Activated T-helper 2 cell treated with anti-CD3 and anti-CD28 coated beads, Interferon-gamma antibody, Interleukin-2, Interleukin-4, amounts not matched to agents 10 μg/mL and 5 μg/mL and 100 μg/mL, durations not matched to agents 14 hours and 24 hours and 36 hours (primary cell): ENCODE data around the gene SLC15A1. TPM values are rescaled to one million over a fixed set of nuclear protein-coding genes. Genes with fewer than 3 reads are reported as not detected.
"Not testable (repeated sequence)": the region's sequence is repeated elsewhere in the genome, so short reads cannot be mapped to it uniquely, and the experiment has no call there.

Experiments used
- DNase-seq: peaks from one replicate; pipeline ENCODE4 v3.0.0; 2021; ENCODE audit warnings: low spot score
- H3K27ac Mint-ChIP-seq: one replicate; pipeline ENCODE4 v1.8.0; 2021; ENCODE audit warnings: mixed read lengths
- H3K27me3 Mint-ChIP-seq: one replicate; pipeline ENCODE4 v1.8.0; 2021; ENCODE audit warnings: low read depth, mixed read lengths
- H3K36me3 Mint-ChIP-seq: one replicate; pipeline ENCODE4 v1.8.0; 2021; ENCODE audit warnings: low read depth, mixed read lengths
- H3K4me1 Mint-ChIP-seq: one replicate; pipeline ENCODE4 v1.8.0; 2021; ENCODE audit warnings: low read depth, mixed read lengths
- H3K4me3 Mint-ChIP-seq: one replicate; pipeline ENCODE4 v1.8.0; 2021; ENCODE audit warnings: low read depth, mild to moderate bottlenecking, moderate library complexity, mixed read lengths
- H3K9me3 Mint-ChIP-seq: one replicate; pipeline ENCODE4 v1.8.0; 2021; ENCODE audit warnings: mixed read lengths
- intact Hi-C: fragments of 100-400 bp; cut with micrococcal nuclease; formaldehyde crosslinking; loops from one replicate; pipeline ENCODE4 v1.15.1; 2023
- total RNA-seq: library from RNA; stranded (reverse); gene quantifications from 2 replicates; pipeline ENCODE4 v1.2.3, GENCODE V29; 2022

SLC15A1 gene
- total RNA-seq, 1 donor from 2014 or later, result not detected

- no peaks in the 10 kb centered on the region for H3K36me3 Mint-ChIP-seq
- H3K4me1 Mint-ChIP-seq, result peaks cover 2% of the 10 kb centered on the region
- intact Hi-C loops, result loop anchor here (2.0 kb wide), 1 partner anchor 175 kb away; no protein-coding TSS in a partner anchor
- no peak overlapping the region for H3K27ac Mint-ChIP-seq
- no peak for DNase-seq
- H3K4me3 Mint-ChIP-seq, result no peak overlapping the region
- peaks cover 8% of the 10 kb centered on the region for H3K27me3 Mint-ChIP-seq
- no peaks in the 10 kb centered on the region for H3K9me3 Mint-ChIP-seq
Observed at GRCh38 chr13:98652276-98652675, 100.2 kb downstream of the SLC15A1 start.

DNA sequence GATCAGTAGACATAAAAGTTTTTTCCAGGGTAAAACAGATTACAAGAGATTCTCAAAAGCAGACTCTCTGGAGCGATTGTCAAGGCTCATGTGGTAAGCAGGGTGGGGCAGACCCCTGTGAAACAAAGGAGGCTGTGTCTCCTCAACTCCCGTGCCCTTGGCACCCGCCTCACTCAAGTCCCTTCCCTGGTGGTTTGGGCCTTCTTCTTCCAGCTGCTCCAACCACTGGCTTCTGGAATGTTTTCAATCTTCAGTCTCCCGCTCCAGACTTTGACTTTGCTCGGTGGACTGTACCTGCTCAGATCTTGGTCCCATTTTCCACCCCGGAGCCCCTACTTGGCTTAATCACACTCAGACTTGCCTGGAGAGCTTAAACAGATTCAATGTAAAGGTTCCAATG, 100.7 kb downstream of the SLC15A1 start:
- no peaks in the 10 kb centered on the region for H3K9me3 Mint-ChIP-seq

GRCh38 chr13:98650396-98651107, 101.9 kb downstream of the SLC15A1 start:
- peaks cover 15% of the 10 kb centered on the region for H3K27me3 Mint-ChIP-seq
- H3K4me1 Mint-ChIP-seq, result peaks cover 2% of the 10 kb centered on the region
- no peak overlapping the region for H3K27ac Mint-ChIP-seq
- H3K36me3 Mint-ChIP-seq, result no peaks in the 10 kb centered on the region
- no peak for DNase-seq
- no peaks in the 10 kb centered on the region for H3K9me3 Mint-ChIP-seq
- no peak overlapping the region for H3K4me3 Mint-ChIP-seq
- intact Hi-C loops, result no loop called here

More for the DNA sequence above, 100.7 kb downstream of the SLC15A1 start:
- Mint-ChIP-seq H3K36me3 (no peaks in the 10 kb centered on the region), H3K27me3 (peaks cover 9% of the 10 kb centered on the region), H3K27ac (no peak overlapping the region), H3K4me3 (no peak overlapping the region), H3K4me1 (peaks cover 2% of the 10 kb centered on the region)
- no peak for DNase-seq
- intact Hi-C loops, result loop anchor here (2.0 kb wide), 1 partner anchor 175 kb away; no protein-coding TSS in a partner anchor

- DNase-seq, result no peak
- H3K27ac Mint-ChIP-seq, result no peak overlapping the region
- no peaks in the 10 kb centered on the region for H3K9me3 Mint-ChIP-seq
- no peak overlapping the region for H3K4me3 Mint-ChIP-seq
- peaks cover 2% of the 10 kb centered on the region for H3K4me1 Mint-ChIP-seq
- H3K36me3 Mint-ChIP-seq, result no peaks in the 10 kb centered on the region
- intact Hi-C loops, result no loop called here
- peaks cover 15% of the 10 kb centered on the region for H3K27me3 Mint-ChIP-seq
Observed at GRCh38 chr13:98649861-98650260, 102.6 kb downstream of the SLC15A1 start.

DNA sequence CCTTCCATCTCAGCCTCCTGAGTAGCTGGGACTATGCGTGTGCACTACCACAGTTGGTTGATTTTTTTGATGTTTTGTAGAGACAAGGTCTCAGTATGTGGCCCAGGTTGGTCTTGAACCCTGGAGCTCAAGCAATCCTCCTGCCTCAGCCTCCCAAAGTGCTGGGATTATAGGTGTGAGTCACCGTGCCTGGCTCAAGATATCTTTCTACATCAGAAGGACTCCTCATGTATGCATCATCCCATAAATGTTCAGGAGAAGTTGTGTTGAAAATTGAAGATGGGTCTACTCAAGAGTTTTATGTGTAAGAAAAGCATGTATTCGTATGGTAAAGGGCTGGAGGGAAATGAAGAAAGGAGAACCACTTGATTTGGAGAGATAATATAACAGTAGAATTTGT, 103.8 kb downstream of the SLC15A1 start:
- peaks cover 20% of the 10 kb centered on the region for H3K27me3 Mint-ChIP-seq

DNA sequence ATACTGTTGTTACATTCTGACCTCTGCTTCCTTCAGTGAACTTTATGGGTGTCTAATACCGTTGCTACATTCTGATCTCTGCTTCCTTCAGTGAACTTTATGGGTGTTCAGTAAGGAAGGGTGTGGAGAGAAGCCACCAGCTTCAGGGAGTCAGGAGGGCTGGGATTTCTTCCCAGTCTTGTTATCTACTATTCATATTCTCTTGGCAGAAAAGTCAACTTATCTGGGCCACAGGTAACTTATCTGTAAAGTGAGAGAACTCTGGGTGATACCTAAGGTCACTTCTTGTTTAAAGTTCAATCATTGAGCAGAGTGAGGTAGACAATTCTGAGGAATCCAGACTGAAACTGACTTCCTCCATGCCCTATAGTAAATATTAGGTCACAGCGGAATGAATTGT, 104.3 kb downstream of the SLC15A1 start:
- DNase-seq, result no peak
- no peaks in the 10 kb centered on the region for H3K9me3 Mint-ChIP-seq
- peaks cover 24% of the 10 kb centered on the region for H3K27me3 Mint-ChIP-seq
- H3K4me3 Mint-ChIP-seq, result no peak overlapping the region
- no peaks in the 10 kb centered on the region for H3K4me1 Mint-ChIP-seq
- intact Hi-C loops, result no loop called here
- no peaks in the 10 kb centered on the region for H3K36me3 Mint-ChIP-seq
- H3K27ac Mint-ChIP-seq, result no peak overlapping the region

More for the DNA sequence above, 103.8 kb downstream of the SLC15A1 start:
- no peak overlapping the region for H3K4me3 Mint-ChIP-seq
- no peaks in the 10 kb centered on the region for H3K36me3 Mint-ChIP-seq
- no peaks in the 10 kb centered on the region for H3K9me3 Mint-ChIP-seq
- intact Hi-C loops, result no loop called here
- H3K4me1 Mint-ChIP-seq, result peaks cover 2% of the 10 kb centered on the region
- no peak for DNase-seq
- H3K27ac Mint-ChIP-seq, result no peak overlapping the region

- H3K4me3 Mint-ChIP-seq, result no peak overlapping the region
- no peak overlapping the region for H3K27ac Mint-ChIP-seq
- H3K27me3 Mint-ChIP-seq, result peaks cover 24% of the 10 kb centered on the region
- no peaks in the 10 kb centered on the region for H3K4me1 Mint-ChIP-seq
- no peaks in the 10 kb centered on the region for H3K9me3 Mint-ChIP-seq
- intact Hi-C loops, result no loop called here
- DNase-seq, result no peak
- H3K36me3 Mint-ChIP-seq, result no peaks in the 10 kb centered on the region
Observed at GRCh38 chr13:98647121-98647520, 105.4 kb downstream of the SLC15A1 start.

DNA sequence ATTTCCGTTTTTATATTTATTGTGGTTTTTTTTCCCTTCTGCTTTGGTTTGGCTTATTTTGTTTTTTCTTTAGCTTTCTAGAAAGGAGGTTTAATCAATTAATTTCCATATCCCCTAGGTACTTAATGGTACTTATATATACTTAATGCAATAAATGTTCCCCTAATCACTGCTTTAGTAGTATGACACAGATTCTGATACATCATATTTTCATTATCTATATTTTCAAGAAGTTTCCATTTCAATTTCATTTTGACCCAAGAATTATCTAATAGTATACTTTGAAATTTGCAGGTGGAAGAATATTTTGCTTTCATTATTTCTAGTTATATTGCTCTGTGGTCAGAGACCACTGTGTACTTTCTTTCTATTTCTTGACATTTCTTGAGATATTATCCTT, 109.0 kb downstream of the SLC15A1 start:
- no peaks in the 10 kb centered on the region for H3K9me3 Mint-ChIP-seq
- peaks cover 30% of the 10 kb centered on the region for H3K27me3 Mint-ChIP-seq
- DNase-seq, result no peak
- H3K4me3 Mint-ChIP-seq, result no peak overlapping the region
- H3K4me1 Mint-ChIP-seq, result no peaks in the 10 kb centered on the region
- no peak overlapping the region for H3K27ac Mint-ChIP-seq
- intact Hi-C loops, result no loop called here
- H3K36me3 Mint-ChIP-seq, result no peaks in the 10 kb centered on the region

DNA sequence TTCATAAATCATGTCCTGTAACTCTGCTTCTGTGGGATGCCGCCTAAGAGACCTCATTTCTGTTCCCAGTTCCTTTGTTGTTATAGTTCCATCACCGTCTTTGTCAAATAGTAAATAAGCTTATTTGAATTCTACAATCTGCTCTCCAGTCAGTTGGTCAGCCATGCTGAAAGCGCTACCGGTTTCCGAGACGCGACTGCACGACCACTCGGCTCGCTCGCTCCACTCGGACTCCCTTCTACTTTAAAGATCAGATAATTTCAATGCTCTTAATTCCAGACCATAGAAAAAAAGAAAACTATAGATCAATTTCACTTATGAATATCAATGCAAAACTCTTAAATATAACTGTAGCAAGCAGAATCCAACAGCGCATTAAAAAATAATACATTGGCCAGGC, 111.4 kb downstream of the SLC15A1 start:
- intact Hi-C loops, result no loop called here
- no peaks in the 10 kb centered on the region for H3K36me3 Mint-ChIP-seq
- no peak overlapping the region for H3K27ac Mint-ChIP-seq
- H3K4me1 Mint-ChIP-seq, result no peaks in the 10 kb centered on the region
- peaks cover 22% of the 10 kb centered on the region for H3K27me3 Mint-ChIP-seq
- H3K9me3 Mint-ChIP-seq, result no peaks in the 10 kb centered on the region
- no peak overlapping the region for H3K4me3 Mint-ChIP-seq
- DNase-seq, result no peak

GRCh38 chr13:98639785-98640184, 112.7 kb downstream of the SLC15A1 start:
- H3K27ac Mint-ChIP-seq, DNase-seq, H3K9me3 Mint-ChIP-seq, intact Hi-C loops, H3K36me3 Mint-ChIP-seq, H3K4me1 Mint-ChIP-seq, H3K4me3 Mint-ChIP-seq: not testable (repeated sequence)
- peaks cover 18% of the 10 kb centered on the region for H3K27me3 Mint-ChIP-seq

GRCh38 chr13:98638352-98638751, 114.1 kb downstream of the SLC15A1 start:
- H3K9me3 Mint-ChIP-seq, H3K4me3 Mint-ChIP-seq, H3K27me3 Mint-ChIP-seq, intact Hi-C loops, DNase-seq, H3K4me1 Mint-ChIP-seq, H3K36me3 Mint-ChIP-seq, H3K27ac Mint-ChIP-seq: not testable (repeated sequence)
